GM12891 (cell line): ENCODE data around the gene VMP1.

Experiments used
- DNase-seq: peaks from one replicate; pipeline ENCODE4 v3.0.0; 2011; ENCODE audit warnings: low spot score; ENCODE audit not compliant: insufficient read length
- FAIRE-seq: peaks from 2 replicates; lab custom pipeline; 2011; peaks lifted over from hg19 to GRCh38; lab: Jason Lieb, UNC
- PAX5 ChIP-seq: IDR thresholded peaks from 2 replicates; pipeline ENCODE4 v1.6.1; 2011; ENCODE audit warnings: low read length, moderate library complexity, mild to moderate bottlenecking; ENCODE audit not compliant: insufficient read depth, severe bottlenecking
- POLR2A ChIP-seq: IDR thresholded peaks from 2 replicates; pipeline ENCODE4 v1.6.1; 2011; ENCODE audit warnings: low read depth, low read length, control low read depth
- POLR2AphosphoS5 ChIP-seq: IDR thresholded peaks from 2 replicates; pipeline ENCODE4 v1.6.1; 2011; ENCODE audit warnings: low read depth, low read length, control low read depth
- POU2F2 ChIP-seq: IDR thresholded peaks from 2 replicates; pipeline ENCODE4 v1.6.1; 2011; ENCODE audit warnings: low read depth, mild to moderate bottlenecking, control low read depth, low read length, moderate library complexity
- SPI1 ChIP-seq: IDR thresholded peaks from 2 replicates; pipeline ENCODE4 v1.6.1; 2011; ENCODE audit warnings: low read depth, low read length, control low read depth
- TAF1 ChIP-seq: IDR thresholded peaks from 2 replicates; pipeline ENCODE4 v1.6.1; 2011; ENCODE audit warnings: low read depth, low read length, control low read depth

VMP1 gene

DNA sequence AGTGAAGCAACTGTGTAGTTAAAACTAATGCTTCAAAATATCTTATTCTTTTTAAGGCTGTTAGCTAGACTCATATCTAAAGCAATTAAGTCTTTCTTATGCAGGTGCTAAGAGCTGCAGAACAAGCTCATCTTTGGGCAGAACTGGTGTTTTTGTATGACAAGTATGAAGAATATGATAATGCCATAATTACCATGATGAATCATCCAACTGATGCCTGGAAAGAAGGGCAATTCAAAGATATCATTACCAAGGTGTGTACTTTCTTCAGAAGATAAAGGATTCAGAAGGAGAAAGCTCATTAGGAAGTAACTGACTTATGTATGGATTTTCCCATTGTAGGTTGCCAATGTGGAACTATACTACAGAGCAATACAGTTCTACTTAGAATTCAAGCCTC is 24.2 kb upstream of the VMP1 start:
- TF ChIP-seq POLR2A = no peak
- TF ChIP-seq TAF1 = no peak
- no peak for TF ChIP-seq PAX5
- no peak for TF ChIP-seq POLR2AphosphoS5
- no peak for TF ChIP-seq POU2F2
- no peak for TF ChIP-seq SPI1
- FAIRE-seq = no peak
- DNase-seq = no peak

DNA sequence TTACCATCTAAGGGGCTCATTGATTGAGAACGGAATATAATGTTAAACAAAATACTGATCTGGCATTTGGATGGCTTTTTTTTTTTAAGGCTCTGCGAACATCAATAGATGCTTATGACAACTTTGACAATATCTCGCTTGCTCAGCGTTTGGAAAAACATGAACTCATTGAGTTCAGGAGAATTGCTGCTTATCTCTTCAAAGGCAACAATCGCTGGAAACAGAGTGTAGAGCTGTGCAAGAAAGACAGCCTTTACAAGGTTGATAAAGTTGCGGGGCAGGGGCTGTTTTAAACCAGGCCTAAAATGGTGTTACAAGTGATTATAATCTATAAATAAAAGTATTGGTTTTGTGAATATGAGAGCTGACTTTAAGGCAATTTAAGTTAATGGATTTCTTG is 22.5 kb upstream of the VMP1 start:
- TF ChIP-seq POLR2AphosphoS5 (no peak), POLR2A (no peak), SPI1 (no peak), PAX5 (no peak)
- FAIRE-seq = no peak
- DNase-seq = no peak

DNA sequence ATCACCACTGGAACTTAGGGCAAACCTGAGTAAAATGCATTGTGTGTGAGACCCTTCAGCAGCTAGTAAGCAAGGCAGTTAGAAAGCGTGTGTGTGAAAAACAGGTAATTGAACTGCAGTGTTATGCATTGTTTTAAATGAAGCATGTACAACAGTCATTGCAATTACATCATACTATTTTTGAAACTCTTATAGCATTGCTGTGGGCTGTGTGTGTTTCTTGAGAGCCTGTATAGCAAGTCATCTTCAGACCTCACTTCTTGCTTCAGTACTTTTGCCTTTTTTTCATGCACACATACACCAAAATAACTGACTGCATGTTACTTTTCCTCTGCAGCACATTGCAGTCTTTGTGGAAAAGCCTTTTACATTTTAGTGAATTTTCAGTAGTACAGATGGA is 19.4 kb upstream of the VMP1 start:
- DNase-seq (no peak), FAIRE-seq (no peak)
- TF ChIP-seq SPI1 (no peak), PAX5 (no peak), POLR2AphosphoS5 (no peak), POU2F2 (no peak), POLR2A (no peak), TAF1 (no peak)

DNA sequence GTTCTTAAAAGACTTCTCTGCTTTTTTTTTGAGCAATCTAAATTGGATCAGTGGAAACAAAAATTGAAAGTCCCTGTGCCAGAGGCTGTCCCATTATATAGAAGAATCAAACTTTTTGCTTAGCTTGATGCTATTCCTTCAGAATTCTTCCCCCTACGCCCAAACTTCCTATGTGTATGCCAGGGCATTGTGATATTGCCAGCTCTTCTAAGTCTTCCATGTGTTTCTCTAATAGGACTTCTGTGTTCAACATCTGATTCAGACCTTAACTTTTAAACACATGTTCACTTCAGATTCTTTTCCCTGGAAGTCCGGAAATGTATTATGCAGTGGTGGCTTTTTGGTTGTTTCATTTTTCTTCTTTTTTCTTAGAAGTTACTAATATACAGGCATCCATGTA is 19.0 kb upstream of the VMP1 start:
- DNase-seq (no peak), FAIRE-seq (no peak)
- TF ChIP-seq SPI1 = no peak
- TF ChIP-seq POLR2AphosphoS5 = no peak
- no peak for TF ChIP-seq PAX5
- TF ChIP-seq POU2F2 = no peak
- no peak for TF ChIP-seq TAF1
- no peak for TF ChIP-seq POLR2A

DNA sequence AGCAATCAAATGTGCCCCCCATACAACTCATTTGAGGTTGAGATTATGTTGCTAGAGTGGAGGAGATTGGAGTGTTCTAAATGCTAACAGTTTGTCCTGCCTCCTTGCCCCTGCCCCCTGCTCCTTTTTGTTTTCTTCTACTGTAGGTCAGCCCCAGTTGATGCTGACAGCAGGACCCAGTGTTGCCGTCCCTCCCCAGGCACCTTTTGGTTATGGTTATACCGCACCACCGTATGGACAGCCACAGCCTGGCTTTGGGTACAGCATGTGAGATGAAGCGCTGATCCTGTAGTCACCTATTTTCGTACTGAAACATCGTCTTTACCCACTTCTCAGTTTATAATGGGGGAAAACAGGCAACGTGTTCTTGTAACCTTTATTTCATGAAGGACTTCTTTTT is 13.9 kb upstream of the VMP1 start:
- FAIRE-seq (no peak), DNase-seq (no peak)
- TF ChIP-seq SPI1 = no peak
- TF ChIP-seq POLR2AphosphoS5 = 0 out of 2 replicates have a peak, but pooled peaks have one; percentile 25
- no peak for TF ChIP-seq PAX5
- no peak for TF ChIP-seq POLR2A

DNA sequence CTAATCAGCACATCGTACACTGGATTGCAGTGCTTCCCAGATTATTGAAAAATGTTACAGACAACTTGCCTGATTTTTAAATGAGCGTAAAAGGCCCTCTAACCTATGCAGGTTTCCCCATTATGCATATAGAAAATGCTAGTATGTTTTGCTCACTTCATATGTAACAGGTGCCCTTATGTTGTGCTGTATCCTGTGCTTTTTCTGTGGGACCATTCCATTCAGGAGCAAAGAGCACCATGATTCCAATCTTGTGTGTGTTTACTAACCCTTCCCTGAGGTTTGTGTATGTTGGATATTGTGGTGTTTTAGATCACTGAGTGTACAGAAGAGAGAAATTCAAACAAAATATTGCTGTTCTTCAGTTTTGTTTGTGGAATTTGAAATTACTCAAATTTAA is 13.1 kb upstream of the VMP1 start:
- TF ChIP-seq TAF1 = no peak
- no peak for TF ChIP-seq SPI1
- no peak for TF ChIP-seq POU2F2
- no peak for FAIRE-seq
- DNase-seq = no peak

DNA sequence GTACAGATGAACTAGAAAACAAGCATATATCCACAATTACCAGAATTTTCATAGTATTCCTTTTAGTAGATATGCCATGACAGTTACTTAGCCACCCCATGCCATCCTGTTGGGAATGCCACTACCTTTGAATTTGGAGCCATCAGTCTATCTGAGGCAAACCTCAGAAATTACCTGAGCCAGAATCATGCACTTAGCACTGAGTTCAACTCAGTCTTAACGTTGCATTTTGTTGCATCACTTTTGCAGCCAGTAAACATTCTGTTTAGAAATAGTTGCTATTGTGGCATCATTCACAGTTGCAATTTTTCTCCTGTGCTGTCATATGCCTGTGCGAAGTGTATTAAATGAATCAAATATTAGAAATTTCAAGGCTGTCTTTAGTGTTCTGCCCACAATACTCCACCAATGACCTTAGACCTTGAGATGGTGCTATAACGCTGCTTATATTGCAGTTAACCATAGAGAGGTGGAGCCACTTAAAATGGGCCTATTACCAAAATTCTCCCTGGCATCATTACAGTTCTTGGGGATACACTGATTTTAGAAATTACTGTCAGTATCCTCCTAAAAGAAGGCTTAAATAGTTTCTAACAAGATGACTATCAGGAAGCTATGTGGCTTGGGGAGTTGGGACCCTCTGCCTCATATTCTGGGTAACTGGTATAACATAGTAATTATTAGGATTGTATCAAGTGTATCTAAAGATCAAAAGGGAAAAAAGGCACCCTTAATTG is 11.3 kb upstream of the VMP1 start:
- DNase-seq (no peak), FAIRE-seq (no peak)
- TF ChIP-seq POLR2A (peak; percentile 55; the same call in 1 of the 2 replicates), POLR2AphosphoS5 (no peak)

DNA sequence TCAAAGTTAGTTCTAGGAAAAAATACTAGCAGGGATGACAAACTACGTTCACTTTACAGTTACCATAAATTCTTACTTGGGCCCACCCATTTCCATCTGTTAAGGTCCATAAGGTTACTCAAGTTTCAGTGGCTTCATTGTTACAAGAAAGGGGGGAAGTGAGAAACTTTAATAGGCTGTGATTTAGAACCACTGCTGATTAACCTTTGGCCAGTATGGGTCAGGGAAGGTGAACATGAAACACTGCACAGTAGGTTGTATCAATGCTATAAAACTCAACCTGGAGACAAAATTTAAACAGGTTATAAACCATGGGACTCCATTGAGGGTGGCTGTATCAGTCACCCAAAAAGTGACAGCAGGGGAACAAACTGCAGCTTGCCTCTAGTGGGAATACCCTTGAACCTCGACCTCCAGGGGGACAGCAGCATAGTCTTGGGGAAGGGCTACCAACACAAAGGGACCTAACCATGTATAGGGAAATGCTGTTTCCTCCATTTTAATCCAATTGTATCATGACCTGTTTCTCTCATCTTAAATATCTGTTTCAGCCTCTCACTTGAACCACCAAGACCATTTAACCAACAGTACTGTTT is 10.7 kb upstream of the VMP1 start:
- no peak for DNase-seq
- no peak for TF ChIP-seq POU2F2
- peak; percentile 90 for TF ChIP-seq SPI1
- TF ChIP-seq POLR2A = peak; percentile 61
- TF ChIP-seq POLR2AphosphoS5 = peak; percentile 65
- no peak for FAIRE-seq

DNA sequence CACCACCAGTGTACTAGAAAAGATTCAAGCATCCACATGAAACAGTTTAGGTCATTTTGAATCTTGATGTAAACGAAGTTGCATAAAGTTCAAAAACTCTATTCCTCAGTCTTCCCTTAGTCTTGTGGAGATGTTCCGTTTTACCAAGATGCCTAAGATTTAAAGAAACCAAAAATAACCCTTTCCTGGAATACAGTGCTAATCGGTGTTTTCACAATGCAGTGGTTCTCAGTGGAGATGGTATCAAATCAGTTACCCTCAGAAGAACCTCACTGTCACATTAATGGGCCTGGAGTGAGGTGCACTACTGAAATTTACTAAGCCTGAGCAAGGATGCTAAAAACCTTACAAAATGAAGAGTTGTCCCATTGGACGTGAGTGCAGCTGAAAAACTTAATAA is 9.3 kb upstream of the VMP1 start:
- FAIRE-seq (no peak), DNase-seq (no peak)
- TF ChIP-seq PAX5 = no peak
- no peak for TF ChIP-seq TAF1
- no peak for TF ChIP-seq POU2F2
- no peak for TF ChIP-seq SPI1
- no peak for TF ChIP-seq POLR2AphosphoS5
- no peak for TF ChIP-seq POLR2A

DNA sequence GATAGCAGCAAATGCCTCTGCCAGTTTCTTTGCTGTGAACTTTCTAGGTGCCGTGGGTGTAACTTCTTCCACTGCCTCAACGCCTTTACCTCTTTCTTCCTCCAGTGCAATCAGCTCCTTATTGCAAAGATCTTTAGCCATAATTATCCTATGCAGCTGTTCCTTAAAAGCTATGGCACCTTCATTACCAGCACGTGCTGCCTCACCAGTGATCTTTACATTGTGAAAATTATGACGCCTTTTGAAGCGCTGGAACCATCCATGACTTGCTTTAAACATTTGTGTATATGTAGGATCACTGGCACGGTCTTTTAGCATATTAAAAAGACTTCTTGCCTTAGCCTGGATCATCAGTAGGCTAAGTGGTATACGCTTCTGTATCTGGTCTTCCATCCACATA is 8.2 kb upstream of the VMP1 start:
- DNase-seq (no peak), FAIRE-seq (no peak)

More for the DNA sequence above, 8.2 kb upstream of the VMP1 start:
- TF ChIP-seq POU2F2 (no peak), POLR2AphosphoS5 (0 out of 2 replicates have a peak, but pooled peaks have one; percentile 29)
